Stomach smooth muscle (tissue), 2 donors: ENCODE data around the gene ZNF516.
"Not testable (repeated sequence)": the region's sequence is repeated elsewhere in the genome, so short reads cannot be mapped to it uniquely, and the experiment has no call there.

Source experiments
- H3K27ac ChIP-seq: one replicate; pipeline ENCODE4 v1.7.0; 2013; ENCODE audit warnings: mild to moderate bottlenecking, low read length, inconsistent platforms
- H3K27me3 ChIP-seq, 2 donors: one replicate each; pipeline ENCODE4 v1.7.0; 2013; ENCODE audit warnings: low read length in 2 of 2; ENCODE audit not compliant: insufficient read depth in 2 of 2, control insufficient read depth in 1 of 2
- H3K36me3 ChIP-seq, 2 donors: one replicate each; pipeline ENCODE4 v1.7.0; 2013; ENCODE audit warnings: low read length in 2 of 2; ENCODE audit not compliant: control insufficient read depth in 2 of 2, insufficient read depth in 2 of 2
- H3K4me1 ChIP-seq: one replicate; pipeline ENCODE4 v1.7.0; 2013; ENCODE audit warnings: low read length; ENCODE audit not compliant: control insufficient read depth, insufficient read depth
- H3K4me3 ChIP-seq, 2 donors: one replicate each; pipeline ENCODE4 v1.7.0; 2013; ENCODE audit warnings: low read length in 2 of 2
- H3K9ac ChIP-seq, 2 donors: one replicate each; pipeline ENCODE4 v1.7.0; 2013; ENCODE audit warnings: low read length in 2 of 2, mild to moderate bottlenecking in 1 of 2
- H3K9me3 ChIP-seq, 2 donors: one replicate each; pipeline ENCODE4 v1.7.0; 2013; ENCODE audit warnings: low read length in 2 of 2; ENCODE audit not compliant: control insufficient read depth in 2 of 2
- donor health status: healthy.
- donor health status: Pancreatic carcinoma.

ZNF516 gene

DNA sequence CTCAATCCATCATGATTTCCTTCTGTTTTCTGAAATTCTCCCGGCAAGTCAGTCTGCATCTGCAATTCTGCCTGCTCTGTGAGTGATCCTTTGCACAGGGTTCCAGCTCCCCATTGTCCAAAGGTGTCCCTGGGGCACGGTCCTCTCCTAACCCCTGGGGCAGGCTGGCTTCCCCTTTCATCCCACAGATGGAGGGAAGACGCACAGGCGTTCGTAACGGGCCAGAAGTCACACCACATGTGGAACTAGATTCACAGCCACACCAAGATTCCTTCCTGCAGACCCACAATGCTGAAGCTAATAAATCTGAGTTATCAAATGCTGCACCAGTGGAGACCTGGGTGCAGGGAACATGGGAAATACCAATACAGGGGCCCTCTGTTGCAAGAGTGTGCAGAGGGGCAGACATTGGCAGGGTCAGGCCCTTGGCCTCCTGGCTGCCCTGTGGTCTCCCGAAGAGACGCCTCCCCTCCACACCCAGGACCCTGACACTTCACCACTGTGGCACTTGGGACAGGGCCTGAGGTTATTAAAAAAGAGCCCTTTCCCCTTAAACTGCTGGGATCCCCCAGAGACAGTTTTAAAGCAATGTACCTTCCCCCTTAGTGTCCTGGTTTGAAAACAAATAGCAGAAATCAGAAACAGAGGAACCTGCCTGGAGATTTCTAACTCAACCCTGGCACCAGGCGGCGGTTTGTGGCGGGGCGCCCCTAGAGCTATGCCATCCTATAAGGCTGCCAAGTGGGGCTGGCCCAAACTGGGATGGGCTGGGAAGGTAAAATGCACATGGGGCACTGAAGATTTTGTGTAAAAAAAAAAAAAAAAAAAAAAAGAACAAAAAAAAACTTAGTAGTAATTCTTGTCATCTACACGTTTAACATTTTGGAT, 15.4 kb downstream of the ZNF516 start:
- H3K4me3 ChIP-seq = no peak overlapping the region
- no peak overlapping the region for H3K27ac ChIP-seq

DNA sequence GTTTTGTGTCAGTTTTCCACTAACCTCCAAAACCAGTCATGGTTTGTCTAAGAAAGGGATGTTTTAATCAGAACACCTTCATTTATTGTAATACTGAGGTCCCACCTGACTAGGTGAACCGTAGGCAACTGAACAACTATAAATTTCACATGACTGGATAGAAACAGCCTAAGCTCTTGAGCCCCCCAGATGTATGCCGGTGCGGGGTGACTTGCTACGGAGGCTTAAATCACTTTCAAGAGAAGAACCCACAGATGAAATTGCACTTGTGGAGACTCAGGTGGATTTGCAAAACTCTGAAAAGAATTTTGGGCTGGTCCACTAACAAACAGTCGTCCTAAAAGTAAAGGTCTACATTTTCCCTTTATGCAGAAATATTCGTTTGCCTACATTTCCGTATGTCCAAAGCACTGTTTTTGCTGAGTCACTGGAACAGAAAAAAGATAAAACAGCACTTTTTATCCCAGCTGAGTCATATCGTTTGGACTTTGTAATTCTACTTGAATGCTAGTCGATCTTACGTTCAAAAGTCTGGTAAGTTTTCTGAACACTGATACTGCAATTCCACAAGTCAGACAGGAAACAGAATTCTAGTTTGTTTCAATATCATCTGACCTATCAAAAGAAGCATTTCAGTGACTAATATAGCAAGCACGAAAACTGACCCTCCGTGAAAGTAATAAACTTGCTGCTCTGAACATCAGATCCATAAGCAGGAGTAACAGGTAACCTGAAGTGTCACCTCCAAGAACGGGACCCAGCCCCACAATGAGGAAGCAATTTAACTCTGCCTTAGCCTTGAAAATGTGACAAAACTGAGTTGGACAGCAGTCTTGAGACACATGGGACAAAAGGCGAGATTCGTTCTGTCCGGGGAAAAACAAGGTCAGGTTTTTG, 18.1 kb downstream of the ZNF516 start:
- Histone ChIP-seq H3K27ac (peak overlapping the region; percentile 3), H3K4me3 (peak overlapping the region; percentile 31 to 58), H3K9me3 (no peaks in the 10 kb centered on the region), H3K27me3 (no peaks in the 10 kb centered on the region), H3K36me3 (peaks cover 0 to 4% of the 10 kb centered on the region in 2 donors), H3K4me1 (peaks cover 21% of the 10 kb centered on the region), H3K9ac (peak overlapping the region in 1 of 2 donors; percentile 10)

More for the DNA sequence above, 15.4 kb downstream of the ZNF516 start:
- H3K36me3 ChIP-seq = peaks cover 0 to 2% of the 10 kb centered on the region in 2 donors
- H3K4me1 ChIP-seq = peaks cover 15% of the 10 kb centered on the region
- no peak overlapping the region for H3K9ac ChIP-seq
- H3K9me3 ChIP-seq = no peaks in the 10 kb centered on the region
- no peaks in the 10 kb centered on the region for H3K27me3 ChIP-seq

DNA sequence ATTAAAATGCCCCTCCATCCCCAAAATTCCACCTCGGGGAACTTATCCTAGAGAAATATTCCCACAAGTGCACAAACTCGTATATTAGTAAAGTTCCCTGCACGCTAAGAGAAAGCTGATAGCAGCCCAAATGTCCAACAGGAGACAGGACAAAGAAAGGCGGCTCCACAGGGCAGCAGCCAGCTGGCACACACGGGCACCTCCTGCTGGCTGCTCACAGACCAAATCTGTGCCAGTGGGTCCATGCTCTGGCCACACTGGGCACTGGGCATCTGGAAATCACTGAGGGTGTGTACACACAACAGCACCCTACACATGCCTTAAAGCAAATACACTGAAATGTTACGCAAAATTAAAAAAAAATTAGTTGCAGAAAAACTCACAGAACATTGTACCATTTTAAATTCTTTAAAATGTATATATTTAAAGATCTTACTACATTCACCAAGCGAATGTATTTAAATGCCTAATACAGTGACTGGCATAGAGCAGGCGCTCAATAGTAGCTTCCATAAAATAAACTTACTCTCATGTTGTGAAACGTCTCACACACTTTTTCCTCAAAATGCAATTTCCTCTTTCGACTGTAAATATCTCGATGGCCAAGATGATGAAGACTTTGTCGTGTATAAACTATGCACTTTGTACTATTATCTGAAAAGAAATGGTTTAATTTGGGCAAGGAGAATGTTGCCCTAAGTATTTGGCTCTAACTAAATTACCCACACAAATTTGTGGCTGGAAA, 19.4 kb downstream of the ZNF516 start:
- Histone ChIP-seq H3K36me3 (peaks cover 0 to 4% of the 10 kb centered on the region in 2 donors), H3K4me3 (no peak overlapping the region), H3K27ac (no peak overlapping the region), H3K9me3 (no peaks in the 10 kb centered on the region), H3K27me3 (no peaks in the 10 kb centered on the region), H3K9ac (no peak overlapping the region), H3K4me1 (peaks cover 22% of the 10 kb centered on the region)

DNA sequence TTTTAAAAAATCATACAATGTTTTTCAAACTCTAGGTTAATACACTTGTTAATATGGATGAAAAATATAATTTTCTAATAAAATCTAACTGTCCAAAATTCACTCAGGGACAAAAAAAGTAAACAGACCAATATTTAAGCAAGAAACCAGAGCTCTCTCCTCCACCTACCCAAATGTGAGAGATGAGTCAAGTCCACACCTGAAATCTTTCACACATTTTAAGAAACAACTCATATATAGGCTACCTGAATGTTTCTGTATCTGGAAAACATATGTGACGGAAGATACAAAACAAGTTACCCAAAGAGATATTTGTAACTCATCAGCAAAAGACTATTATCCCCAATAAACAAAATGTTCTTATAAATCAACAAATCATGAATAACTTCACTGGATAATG, 20.2 kb downstream of the ZNF516 start:
- Histone ChIP-seq H3K27ac (no peak overlapping the region), H3K4me3 (no peak overlapping the region), H3K9me3 (no peaks in the 10 kb centered on the region), H3K36me3 (peaks cover 0 to 4% of the 10 kb centered on the region in 2 donors), H3K4me1 (peaks cover 21% of the 10 kb centered on the region), H3K27me3 (no peaks in the 10 kb centered on the region), H3K9ac (no peak overlapping the region)

DNA sequence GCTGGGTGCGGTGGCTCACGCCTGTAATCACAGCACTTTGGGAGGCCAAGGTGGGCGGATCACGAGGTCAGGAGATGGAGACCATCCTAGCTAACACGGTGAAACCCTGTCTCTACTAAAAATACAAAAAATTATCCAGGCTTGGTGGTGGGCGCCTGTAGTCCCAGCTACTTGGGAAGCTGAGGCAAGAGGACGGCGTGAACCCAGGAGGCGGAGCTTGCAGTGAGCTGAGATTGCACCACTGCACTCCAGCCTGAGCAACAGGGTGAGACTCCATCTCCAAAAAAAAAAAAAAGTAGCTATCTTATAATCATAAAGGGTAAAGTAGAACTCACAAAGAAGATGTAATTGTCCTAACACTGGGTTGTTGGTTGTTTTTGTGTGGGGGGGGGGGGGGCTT, 21.5 kb downstream of the ZNF516 start:
- H3K27me3 ChIP-seq, H3K9me3 ChIP-seq, H3K27ac ChIP-seq, H3K4me3 ChIP-seq, H3K36me3 ChIP-seq, H3K9ac ChIP-seq: not testable (repeated sequence)
- H3K4me1 ChIP-seq = peaks cover 15% of the 10 kb centered on the region

DNA sequence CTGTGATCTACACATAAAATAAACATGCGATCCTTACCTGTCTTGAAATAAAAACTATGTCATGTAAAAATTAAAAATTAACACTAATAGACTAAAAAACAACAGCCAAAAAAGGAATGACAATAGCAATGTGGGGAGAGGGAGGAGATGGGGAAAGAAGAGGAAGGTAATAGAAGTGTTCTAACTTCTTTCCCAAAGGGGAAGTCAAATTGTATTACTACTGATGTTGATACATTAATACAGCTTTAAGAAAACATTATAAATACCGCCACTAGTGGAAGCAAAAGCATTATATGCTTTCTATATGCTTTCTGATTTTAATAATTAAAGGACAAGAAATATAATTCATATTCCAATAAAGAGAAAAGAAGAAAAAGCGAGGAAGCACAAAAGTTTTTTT, 22.2 kb downstream of the ZNF516 start:
- Histone ChIP-seq H3K9me3 (no peaks in the 10 kb centered on the region), H3K27ac (no peak overlapping the region), H3K36me3 (peaks cover 0 to 4% of the 10 kb centered on the region in 2 donors), H3K4me3 (no peak overlapping the region), H3K27me3 (no peaks in the 10 kb centered on the region), H3K9ac (no peak overlapping the region), H3K4me1 (peaks cover 18% of the 10 kb centered on the region)

DNA sequence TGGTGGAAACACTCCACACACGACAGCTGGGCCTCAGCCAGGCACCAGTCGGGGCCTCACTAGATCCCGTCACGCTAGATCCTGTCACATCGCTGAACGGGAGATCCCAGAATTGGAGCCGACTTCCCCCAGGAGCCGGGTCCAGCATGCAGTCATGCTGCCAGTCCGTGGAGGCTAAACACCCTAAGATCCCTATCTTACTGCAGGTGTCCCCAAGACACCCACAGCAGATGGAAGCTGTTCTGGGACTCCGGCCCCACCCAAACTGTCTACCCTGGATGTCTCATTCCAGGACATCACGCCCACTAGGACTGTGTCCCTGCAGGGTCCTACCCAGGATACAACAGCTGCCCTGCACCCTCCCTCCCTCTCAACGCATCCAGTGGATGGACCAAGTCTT, 23.4 kb downstream of the ZNF516 start:
- no peaks in the 10 kb centered on the region for H3K27me3 ChIP-seq
- H3K36me3 ChIP-seq = peaks cover 0 to 4% of the 10 kb centered on the region in 2 donors
- no peaks in the 10 kb centered on the region for H3K9me3 ChIP-seq
- no peak overlapping the region for H3K9ac ChIP-seq
- H3K4me3 ChIP-seq = no peak overlapping the region
- no peak overlapping the region for H3K27ac ChIP-seq
- peaks cover 24% of the 10 kb centered on the region for H3K4me1 ChIP-seq

DNA sequence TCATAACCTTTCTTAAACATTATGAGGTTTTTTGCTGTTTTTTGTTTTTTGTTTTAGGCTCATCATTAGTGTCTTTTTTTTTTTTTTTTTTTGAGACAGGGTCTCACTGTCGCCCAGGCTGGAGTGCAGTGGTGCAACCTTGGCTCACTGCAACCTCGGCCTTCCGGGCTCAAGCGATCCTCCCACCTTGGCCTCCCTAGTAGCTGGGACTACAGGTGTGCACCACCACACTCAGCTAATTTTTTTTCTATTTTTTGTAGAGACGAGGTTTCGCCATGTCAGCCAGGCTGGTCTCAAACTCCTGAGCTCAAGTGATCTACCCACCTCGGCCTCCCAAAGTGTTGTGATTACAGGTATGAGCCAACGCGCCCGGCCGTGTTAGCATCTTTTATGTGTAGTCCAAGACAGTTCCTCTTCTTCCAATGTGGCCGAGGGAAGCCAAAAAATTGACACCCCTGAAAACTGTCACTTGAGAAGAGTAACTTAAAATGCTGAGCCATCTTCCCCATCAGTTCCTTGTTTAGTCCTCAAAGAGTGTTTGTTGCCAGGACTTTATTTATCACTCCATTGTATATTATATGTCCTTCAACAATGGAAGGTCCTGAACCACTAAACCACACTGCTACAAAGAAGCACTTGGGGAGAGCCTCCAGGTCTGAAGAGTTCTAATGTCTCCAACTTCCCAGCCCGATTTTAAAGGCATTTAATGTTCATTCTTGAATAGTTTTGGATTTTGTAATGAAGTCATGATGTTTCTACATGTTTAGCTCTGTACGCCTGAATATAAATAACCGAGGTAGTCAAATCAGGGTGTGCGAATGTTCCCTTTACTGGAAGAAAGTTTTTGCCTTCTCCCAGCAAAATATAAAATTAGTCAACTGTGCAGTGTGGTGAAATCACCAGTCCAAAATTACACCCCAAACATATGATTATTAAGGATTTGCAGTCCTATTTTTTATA, 26.4 kb downstream of the ZNF516 start:
- peaks cover 0 to 4% of the 10 kb centered on the region in 2 donors for H3K36me3 ChIP-seq
- H3K9me3 ChIP-seq = no peaks in the 10 kb centered on the region
- H3K9ac ChIP-seq = no peak overlapping the region
- H3K4me3 ChIP-seq = no peak overlapping the region
- H3K4me1 ChIP-seq = peaks cover 20% of the 10 kb centered on the region
- no peaks in the 10 kb centered on the region for H3K27me3 ChIP-seq
- H3K27ac ChIP-seq = no peak overlapping the region

DNA sequence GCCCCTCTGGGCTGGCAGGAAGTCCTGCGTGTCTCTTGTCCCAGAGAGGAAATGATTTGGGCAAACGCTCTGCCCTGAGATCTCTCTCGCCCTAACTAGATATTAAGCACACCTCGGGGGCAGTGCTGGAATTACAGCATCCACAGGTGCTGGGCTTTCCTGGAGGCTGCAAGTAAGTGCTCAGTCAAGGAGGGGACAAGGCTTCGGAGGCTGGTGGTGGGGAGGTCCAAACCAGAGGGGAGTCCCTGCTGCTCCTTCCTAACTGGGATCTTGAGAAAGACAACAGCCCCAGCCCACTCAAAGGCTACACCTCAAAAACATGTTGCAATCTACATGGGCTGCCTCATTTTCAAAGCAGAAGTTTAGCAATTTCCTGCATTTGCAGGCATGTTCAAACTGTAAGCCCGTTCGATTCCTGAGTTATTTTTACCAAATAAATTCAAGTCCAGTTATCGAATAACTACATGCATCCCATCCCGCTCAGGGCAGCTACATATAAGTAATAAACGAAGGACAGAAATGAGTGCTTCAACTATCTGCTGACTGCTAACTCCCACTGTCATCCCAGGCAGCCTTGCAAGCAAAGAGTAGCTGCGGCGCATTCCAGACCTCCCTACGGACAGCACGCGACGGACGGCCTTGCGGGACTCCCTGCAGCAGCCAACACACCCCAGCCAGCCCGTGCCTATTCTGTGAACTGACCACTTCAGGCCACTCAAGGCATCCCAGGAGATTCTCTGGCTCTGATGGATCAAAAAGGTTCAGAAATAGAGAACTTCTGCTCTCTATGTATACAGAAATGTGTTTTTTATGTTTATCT, 27.5 kb downstream of the ZNF516 start:
- H3K27ac ChIP-seq = no peak overlapping the region
- peaks cover 0 to 4% of the 10 kb centered on the region in 2 donors for H3K36me3 ChIP-seq

More for the DNA sequence above, 27.5 kb downstream of the ZNF516 start:
- Histone ChIP-seq H3K9ac (no peak overlapping the region), H3K27me3 (no peaks in the 10 kb centered on the region), H3K9me3 (no peaks in the 10 kb centered on the region), H3K4me3 (peak overlapping the region in 1 of 2 donors; percentile 40), H3K4me1 (peaks cover 20% of the 10 kb centered on the region)
